Keratinocyte (primary cell): ENCODE data around the gene RAD51. TPM values are rescaled to one million over a fixed set of nuclear protein-coding genes. Genes with fewer than 3 reads are reported as not detected.

Experiments used
- DNase-seq: peaks from one replicate; pipeline ENCODE4 v3.0.0-alpha.2; 2011; ENCODE audit warnings: low read depth, missing footprints, low spot score
- FAIRE-seq: peaks from 2 replicates; lab custom pipeline; 2011; peaks lifted over from hg19 to GRCh38; lab: Jason Lieb, UNC
- H2AFZ ChIP-seq: 2 replicates; pipeline ENCODE4 v1.6.0; 2012; ENCODE audit warnings: low read length, control low read depth, inconsistent platforms; ENCODE audit not compliant: control insufficient read depth
- H3K27ac ChIP-seq: 2 replicates; pipeline ENCODE4 v1.5.1; 2011; ENCODE audit warnings: low read length; ENCODE audit not compliant: control insufficient read depth, insufficient read depth
- H3K27me3 ChIP-seq: 3 replicates; pipeline ENCODE4 v1.6.0; 2011; ENCODE audit warnings: low read length; ENCODE audit not compliant: control insufficient read depth, insufficient read depth; ENCODE audit errors: extremely low read depth
- H3K36me3 ChIP-seq, 2 experiments: 2 replicates in 1 of 2; 3 replicates in 1 of 2; pipeline ENCODE4 v1.5.1; 2011; ENCODE audit warnings: low read length in 2 of 2, mild to moderate bottlenecking in 1 of 2; ENCODE audit not compliant: control insufficient read depth in 2 of 2, insufficient read depth in 2 of 2; ENCODE audit errors: extremely low read depth in 1 of 2
- H3K4me1 ChIP-seq: 3 replicates; pipeline ENCODE4 v1.5.1; 2011; ENCODE audit warnings: low read length; ENCODE audit not compliant: control insufficient read depth, insufficient read depth; ENCODE audit errors: extremely low read depth
- H3K4me2 ChIP-seq: 3 replicates; pipeline ENCODE4 v1.6.0; 2011; ENCODE audit warnings: low read depth, low read length; ENCODE audit not compliant: control insufficient read depth, insufficient read depth; ENCODE audit errors: extremely low read depth
- H3K4me3 ChIP-seq, 3 experiments: fragments of 200-600 bp in 1 of 3; sonication (generic) in 1 of 3; 2 replicates in 2 of 3; 3 replicates in 1 of 3; pipeline ENCODE4 v1.5.1; 2011 to 2016; ENCODE audit warnings: low read length in 3 of 3, mild to moderate bottlenecking in 3 of 3, control low read depth in 2 of 3, inconsistent platforms in 1 of 3, low read depth in 1 of 3, mixed read lengths in 1 of 3, mixed run types in 1 of 3, moderate library complexity in 1 of 3; ENCODE audit not compliant: control insufficient read depth in 2 of 3, insufficient read depth in 2 of 3; ENCODE audit errors: extremely low read depth in 1 of 3
- H3K79me2 ChIP-seq: 2 replicates; pipeline ENCODE4 v1.6.0; 2012; ENCODE audit warnings: low read length; ENCODE audit not compliant: control insufficient read depth, insufficient read depth
- H3K9ac ChIP-seq: 3 replicates; pipeline ENCODE4 v1.6.0; 2011; ENCODE audit warnings: low read length; ENCODE audit not compliant: control insufficient read depth, insufficient read depth; ENCODE audit errors: extremely low read depth
- H3K9me1 ChIP-seq: 3 replicates; pipeline ENCODE4 v1.6.0; 2011; ENCODE audit warnings: low read length; ENCODE audit not compliant: control insufficient read depth, insufficient read depth; ENCODE audit errors: extremely low read depth
- H3K9me3 ChIP-seq: 2 replicates; pipeline ENCODE4 v1.5.1; 2012; ENCODE audit warnings: low read depth, low read length; ENCODE audit not compliant: control insufficient read depth
- H4K20me1 ChIP-seq: 3 replicates; pipeline ENCODE4 v1.6.0; 2011; ENCODE audit warnings: low read length; ENCODE audit not compliant: control insufficient read depth, insufficient read depth; ENCODE audit errors: extremely low read depth
- EZH2 ChIP-seq: IDR thresholded peaks from one replicate; pipeline ENCODE4 v1.6.1; 2012; ENCODE audit warnings: inconsistent platforms, mild to moderate bottlenecking, low read length, moderate library complexity
- dilution Hi-C: fragments of 300-500 bp; cut with MboI; formaldehyde crosslinking; loops from one replicate; pipeline ENCODE4 v1.7.0; 2020; ENCODE audit warnings: low sequenced_read_pairs; ENCODE audit not compliant: extremely low pct_ligation_motif_present
- polyA plus RNA-seq, 5 experiments: library from polyadenylated mRNA; depleted of rRNA in 3 of 5; stranded (reverse) in 3 of 5; stranded (forward) in 1 of 5; unstranded in 1 of 5; fragments of >200 nt; gene quantifications; 1 replicate in 1 of 5; 2 replicates in 3 of 5; 3 replicates in 1 of 5; pipeline versions ENCODE4 v1.2.1 to v1.2.3, GENCODE V29; 2011 to 2012; ENCODE audit warnings: missing spikeins in 2 of 5, low read depth in 1 of 5, low replicate concordance in 1 of 5
- TF ChIP-seq, protein P1 (sequence below), 3 experiments: IDR thresholded peaks in 1 of 3; conservative IDR thresholded peaks in 1 of 3; optimal IDR thresholded peaks in 1 of 3; 2 replicates in 2 of 3; 3 replicates in 1 of 3; pipeline versions ENCODE3 to v1.5.1; 2011; ENCODE audit warnings: low read length in 3 of 3, mild to moderate bottlenecking in 3 of 3, moderate library complexity in 2 of 3, control low read depth in 1 of 3, inconsistent platforms in 1 of 3; ENCODE audit not compliant: insufficient read depth in 2 of 3; ENCODE audit errors: extremely low read depth in 1 of 3

The RAD51 gene
- polyA plus RNA-seq, 1 donor (not counting 4 experiments of a cell fraction or from before 2014, with no cell fraction given) = 6.9 TPM

DNA sequence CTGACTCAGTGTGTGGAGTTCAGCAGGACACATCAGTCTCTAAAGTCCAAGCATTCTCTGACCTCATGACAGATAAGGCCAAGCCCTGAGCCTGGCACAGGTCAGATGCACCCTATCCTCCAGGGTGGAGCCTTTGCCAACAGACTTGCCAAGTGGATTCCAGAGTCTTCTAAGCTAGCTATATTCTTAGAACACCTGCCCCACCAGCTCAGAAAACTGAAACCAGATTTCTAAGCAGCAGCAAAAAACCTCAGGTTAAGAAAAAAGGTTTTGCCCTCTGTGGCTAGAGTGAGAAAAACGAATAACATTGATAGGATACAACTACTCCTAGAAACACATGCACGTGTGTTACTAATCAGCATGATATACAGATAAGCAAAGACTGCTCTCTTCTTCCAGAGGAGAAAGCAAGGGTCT, 48.5 kb downstream of the RAD51 start:
- FAIRE-seq (peak; percentile 17), DNase-seq (no peak)
- Histone ChIP-seq H2AFZ (no peak overlapping the region), H3K27ac (peak overlapping the region; percentile 66), H3K36me3 (peaks cover 30 to 45% of the 10 kb centered on the region in 2 experiments), H3K9ac (peak overlapping the region; percentile 15), H4K20me1 (no peaks in the 10 kb centered on the region), H3K79me2 (no peaks in the 10 kb centered on the region), H3K4me2 (peak overlapping the region; percentile 18), H3K4me1 (peaks cover 12% of the 10 kb centered on the region), H3K4me3 (no peak overlapping the region), H3K27me3 (no peaks in the 10 kb centered on the region), H3K9me1 (no peaks in the 10 kb centered on the region), H3K9me3 (no peaks in the 10 kb centered on the region)
- dilution Hi-C loops = no loop called here
- TF ChIP-seq, protein P1, sequence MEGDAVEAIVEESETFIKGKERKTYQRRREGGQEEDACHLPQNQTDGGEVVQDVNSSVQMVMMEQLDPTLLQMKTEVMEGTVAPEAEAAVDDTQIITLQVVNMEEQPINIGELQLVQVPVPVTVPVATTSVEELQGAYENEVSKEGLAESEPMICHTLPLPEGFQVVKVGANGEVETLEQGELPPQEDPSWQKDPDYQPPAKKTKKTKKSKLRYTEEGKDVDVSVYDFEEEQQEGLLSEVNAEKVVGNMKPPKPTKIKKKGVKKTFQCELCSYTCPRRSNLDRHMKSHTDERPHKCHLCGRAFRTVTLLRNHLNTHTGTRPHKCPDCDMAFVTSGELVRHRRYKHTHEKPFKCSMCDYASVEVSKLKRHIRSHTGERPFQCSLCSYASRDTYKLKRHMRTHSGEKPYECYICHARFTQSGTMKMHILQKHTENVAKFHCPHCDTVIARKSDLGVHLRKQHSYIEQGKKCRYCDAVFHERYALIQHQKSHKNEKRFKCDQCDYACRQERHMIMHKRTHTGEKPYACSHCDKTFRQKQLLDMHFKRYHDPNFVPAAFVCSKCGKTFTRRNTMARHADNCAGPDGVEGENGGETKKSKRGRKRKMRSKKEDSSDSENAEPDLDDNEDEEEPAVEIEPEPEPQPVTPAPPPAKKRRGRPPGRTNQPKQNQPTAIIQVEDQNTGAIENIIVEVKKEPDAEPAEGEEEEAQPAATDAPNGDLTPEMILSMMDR (optimal IDR thresholded peaks at IDR 0.05 in 1 of 3, IDR thresholded peaks at IDR 0.05 in 1 of 3, conservative IDR thresholded peaks at IDR 0.05 in 1 of 3; ENCODE audit: extremely low read depth in 1 of 3, insufficient read depth in 2 of 3, low read length in 3 of 3) = no peak

DNA sequence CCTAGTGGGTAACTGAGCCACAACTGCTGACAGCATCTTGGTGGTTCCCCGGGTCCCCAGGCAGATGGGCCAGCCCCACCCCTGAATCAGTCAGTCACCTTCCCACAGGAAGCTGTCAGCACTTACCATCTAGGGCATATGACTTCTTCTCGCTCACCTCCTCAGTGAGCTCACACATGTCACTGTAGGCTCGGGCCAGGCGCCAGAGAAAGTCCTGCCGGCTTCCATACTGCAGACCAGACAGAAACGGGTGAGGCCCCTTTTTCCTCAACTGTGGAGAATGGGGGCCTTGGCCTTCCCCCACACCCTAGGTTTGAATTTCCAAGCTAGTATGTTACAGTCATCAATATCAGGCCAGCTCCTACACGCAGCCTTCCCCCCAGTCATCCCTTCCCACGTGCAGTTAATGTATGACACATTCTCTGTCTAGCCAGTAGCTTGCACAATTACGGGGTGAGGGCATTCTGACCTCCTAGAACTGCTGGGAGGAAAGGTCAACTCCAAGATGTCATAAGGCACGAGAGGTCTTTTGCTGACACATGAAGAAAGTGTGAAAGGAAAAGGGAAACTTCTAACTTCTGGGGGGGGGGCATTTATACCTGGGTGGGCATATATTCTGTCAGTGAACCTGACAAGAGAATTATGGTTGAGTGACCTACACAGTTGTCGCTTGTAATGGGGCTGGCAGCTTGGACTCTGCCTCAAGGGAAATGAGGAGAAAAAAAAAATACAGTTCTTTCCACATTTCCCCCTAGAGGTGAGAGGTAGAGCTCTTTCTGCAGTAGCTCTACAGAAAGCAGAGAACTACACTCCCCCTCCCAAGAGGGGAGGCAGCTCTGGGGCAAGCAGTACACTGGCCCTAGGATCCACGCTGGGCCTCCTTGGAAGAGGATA, 49.2 kb downstream of the RAD51 start:
- peak overlapping the region; percentile 18 for H3K4me2 ChIP-seq
- H3K9me3 ChIP-seq = no peaks in the 10 kb centered on the region
- FAIRE-seq = no peak
- no peak overlapping the region for H2AFZ ChIP-seq
- dilution Hi-C loops = no loop called here
- H3K27me3 ChIP-seq = no peaks in the 10 kb centered on the region
- peak; percentile 36 for DNase-seq
- no peaks in the 10 kb centered on the region for H4K20me1 ChIP-seq
- H3K36me3 ChIP-seq = peaks cover 29 to 46% of the 10 kb centered on the region in 2 experiments
- TF ChIP-seq EZH2 = no peak
- TF ChIP-seq, protein P1 (optimal IDR thresholded peaks at IDR 0.05 in 1 of 3, IDR thresholded peaks at IDR 0.05 in 1 of 3, conservative IDR thresholded peaks at IDR 0.05 in 1 of 3; ENCODE audit: extremely low read depth in 1 of 3, insufficient read depth in 2 of 3, low read length in 3 of 3) = peak in 1 of 3 experiments; percentile 20
- H3K27ac ChIP-seq = peak overlapping the region; percentile 66
- H3K4me1 ChIP-seq = peaks cover 12% of the 10 kb centered on the region
- no peaks in the 10 kb centered on the region for H3K9me1 ChIP-seq
- no peaks in the 10 kb centered on the region for H3K79me2 ChIP-seq
- no peak overlapping the region for H3K4me3 ChIP-seq
- peak overlapping the region; percentile 15 for H3K9ac ChIP-seq
